OCI-LY1 (cell line): Measurements from ENCODE around the gene FHIT.

Experiments used
- H2AFZ ChIP-seq: fragments of 200-600 bp; sonication (generic), shearing (Covaris generic); 2 replicates; pipeline ENCODE4 v1.6.0; 2014; ENCODE audit warnings: antibody characterized with exemption, mild to moderate bottlenecking, low read length
- H3F3A ChIP-seq: fragments of 200-600 bp; sonication (generic), shearing (Covaris generic); 2 replicates; pipeline ENCODE4 v1.6.0; 2014; ENCODE audit warnings: mild to moderate bottlenecking, antibody characterized with exemption, low read length, moderate library complexity; ENCODE audit not compliant: insufficient read depth
- H3K27ac ChIP-seq: fragments of 200-600 bp; sonication (generic); 2 replicates; pipeline ENCODE4 v1.5.1; 2014; ENCODE audit warnings: low read length, mixed run types, mild to moderate bottlenecking, low read depth; ENCODE audit not compliant: poor library complexity, severe bottlenecking
- H3K27me3 ChIP-seq: fragments of 200-600 bp; sonication (generic); 2 replicates; pipeline ENCODE4 v1.6.0; 2014; ENCODE audit warnings: antibody characterized with exemption, mild to moderate bottlenecking, low read length, moderate library complexity; ENCODE audit not compliant: insufficient read depth
- H3K36me3 ChIP-seq: fragments of 200-600 bp; sonication (generic); 2 replicates; pipeline ENCODE4 v1.6.1; 2014; ENCODE audit warnings: mild to moderate bottlenecking, antibody characterized with exemption, low read length, moderate library complexity, mixed read lengths; ENCODE audit not compliant: insufficient read depth
- H3K4me1 ChIP-seq: fragments of 200-600 bp; sonication (generic); 2 replicates; pipeline ENCODE4 v1.5.1; 2014; ENCODE audit warnings: mild to moderate bottlenecking, low read length, moderate library complexity; ENCODE audit not compliant: insufficient read depth, severe bottlenecking
- H3K4me2 ChIP-seq: fragments of 200-600 bp; sonication (generic), shearing (Covaris generic); 2 replicates; pipeline ENCODE4 v1.6.1; 2014; ENCODE audit warnings: low read length
- H3K4me3 ChIP-seq: fragments of 200-600 bp; sonication (generic); 2 replicates; pipeline ENCODE4 v1.5.1; 2014; ENCODE audit warnings: low read length, low read depth, mild to moderate bottlenecking, mixed read lengths; ENCODE audit not compliant: poor library complexity, severe bottlenecking
- H3K79me2 ChIP-seq: fragments of 200-600 bp; shearing (Covaris generic); 2 replicates; pipeline ENCODE4 v1.6.1; 2016; ENCODE audit warnings: mixed run types, low read length, mixed read lengths; ENCODE audit not compliant: insufficient read depth
- H3K9ac ChIP-seq: fragments of 200-600 bp; sonication (generic), shearing (Covaris generic); 2 replicates; pipeline ENCODE4 v1.6.1; 2014; ENCODE audit warnings: mild to moderate bottlenecking, low read length, mixed read lengths
- H3K9me2 ChIP-seq: fragments of 200-600 bp; sonication (generic), shearing (Covaris generic); 2 replicates; pipeline ENCODE4 v1.6.1; 2014; ENCODE audit warnings: low read depth, mild to moderate bottlenecking, low read length, mixed read lengths
- H3K9me3 ChIP-seq: fragments of 200-600 bp; shearing (Covaris generic); 2 replicates; pipeline ENCODE4 v1.6.1; 2014; ENCODE audit warnings: low read length, mixed read lengths
- H4K20me1 ChIP-seq: fragments of 200-600 bp; sonication (generic), shearing (Covaris generic); 2 replicates; pipeline ENCODE4 v1.6.0; 2016; ENCODE audit warnings: mild to moderate bottlenecking, low read length; ENCODE audit not compliant: insufficient read depth
- CTCF ChIP-seq: fragments of 200-600 bp; sonication (generic), shearing (Covaris generic); IDR thresholded peaks from 2 replicates; pipeline ENCODE4 v1.5.1; 2017; ENCODE audit warnings: mild to moderate bottlenecking, antibody characterized with exemption, low read length, moderate library complexity, mixed read lengths
- EZH2 ChIP-seq: fragments of 200-600 bp; sonication (generic), shearing (Covaris generic); IDR thresholded peaks from 2 replicates; pipeline ENCODE4 v1.8.0; 2017; ENCODE audit warnings: borderline replicate concordance, mixed run types, mild to moderate bottlenecking, antibody characterized with exemption, low read length, moderate library complexity, mixed read lengths

Gene FHIT

GRCh38 chr3:60504827-60505457 lies 746.3 kb downstream of the FHIT start:
- H3K9me3 ChIP-seq, result no peaks in the 10 kb centered on the region
- H3K9me2 ChIP-seq, result no peaks in the 10 kb centered on the region

GRCh38 chr3:60501314-60501713 lies 749.9 kb downstream of the FHIT start:
- H3K4me3 ChIP-seq, result no peak overlapping the region
- peaks cover 12% of the 10 kb centered on the region for H3K4me1 ChIP-seq
- H3K9ac ChIP-seq, result no peak overlapping the region
- H4K20me1 ChIP-seq, result no peaks in the 10 kb centered on the region
- H3K9me3 ChIP-seq, result no peaks in the 10 kb centered on the region
- TF ChIP-seq EZH2 (no peak), CTCF (no peak)
- no peaks in the 10 kb centered on the region for H3K27me3 ChIP-seq
- no peaks in the 10 kb centered on the region for H3K36me3 ChIP-seq
- H2AFZ ChIP-seq, result no peak overlapping the region
- H3K27ac ChIP-seq, result no peak overlapping the region
- no peaks in the 10 kb centered on the region for H3K79me2 ChIP-seq
- H3K4me2 ChIP-seq, result no peak overlapping the region
- no peaks in the 10 kb centered on the region for H3K9me2 ChIP-seq
- H3F3A ChIP-seq, result no peaks in the 10 kb centered on the region

More at GRCh38 chr3:60504827-60505457, 746.3 kb downstream of the FHIT start:
- no peak overlapping the region for H3K9ac ChIP-seq
- H3F3A ChIP-seq, result no peaks in the 10 kb centered on the region
- no peaks in the 10 kb centered on the region for H3K36me3 ChIP-seq
- no peaks in the 10 kb centered on the region for H3K27me3 ChIP-seq
- no peak overlapping the region for H3K4me3 ChIP-seq
- H3K79me2 ChIP-seq, result no peaks in the 10 kb centered on the region
- no peaks in the 10 kb centered on the region for H4K20me1 ChIP-seq
- no peak overlapping the region for H2AFZ ChIP-seq
- H3K27ac ChIP-seq, result no peak overlapping the region
- TF ChIP-seq CTCF, result no peak
- TF ChIP-seq EZH2, result no peak
- H3K4me1 ChIP-seq, result peaks cover 5% of the 10 kb centered on the region
- H3K4me2 ChIP-seq, result no peak overlapping the region

GRCh38 chr3:60497902-60498301 lies 753.4 kb downstream of the FHIT start:
- no peaks in the 10 kb centered on the region for H3K27me3 ChIP-seq
- H3K9me3 ChIP-seq, result no peaks in the 10 kb centered on the region
- H3K9me2 ChIP-seq, result no peaks in the 10 kb centered on the region
- TF ChIP-seq EZH2 (no peak), CTCF (no peak)
- H3K79me2 ChIP-seq, result no peaks in the 10 kb centered on the region
- H3K4me1 ChIP-seq, result peaks cover 7% of the 10 kb centered on the region
- H4K20me1 ChIP-seq, result no peaks in the 10 kb centered on the region
- no peaks in the 10 kb centered on the region for H3F3A ChIP-seq
- no peak overlapping the region for H3K4me3 ChIP-seq
- no peak overlapping the region for H3K27ac ChIP-seq
- no peak overlapping the region for H3K9ac ChIP-seq
- H3K4me2 ChIP-seq, result no peak overlapping the region
- H3K36me3 ChIP-seq, result no peaks in the 10 kb centered on the region
- H2AFZ ChIP-seq, result 0 out of 2 replicates have a peak overlapping the region, but pooled peaks have one; percentile 34
